Lung (tissue), 12 donors: Measurements from ENCODE around the gene RTN4RL2. TPM values are rescaled to one million over a fixed set of nuclear protein-coding genes. Genes with fewer than 3 reads are reported as not detected.

ENCODE experiments used
- ATAC-seq: fragments of 200-7000 bp; cut with Tn5 transposase; one replicate; pipeline ENCODE4 v1.9.1; 2020; ENCODE audit warnings: moderate number of reproducible peaks; ENCODE audit not compliant: insufficient read depth, low FRiP score
- DNase-seq, 3 donors: peaks; one replicate each; pipeline ENCODE4 v3.0.0-alpha.2; 2013 to 2017
- H3K27ac ChIP-seq, 2 donors: one replicate each; pipeline ENCODE4 v1.5.1; 2013; ENCODE audit warnings: mild to moderate bottlenecking in 2 of 2, moderate library complexity in 2 of 2, control low read depth in 1 of 2, inconsistent platforms in 1 of 2, low read depth in 1 of 2, low read length in 1 of 2
- H3K27me3 ChIP-seq, 3 donors: one replicate each; pipeline ENCODE4 v1.5.1; 2013; ENCODE audit warnings: low read length in 2 of 3; ENCODE audit not compliant: control insufficient read depth in 3 of 3, insufficient read depth in 3 of 3
- H3K36me3 ChIP-seq, 4 donors: one replicate each; pipeline ENCODE4 v1.5.1; 2013; ENCODE audit warnings: low read length in 4 of 4, mild to moderate bottlenecking in 1 of 4, moderate library complexity in 1 of 4; ENCODE audit not compliant: control insufficient read depth in 4 of 4, insufficient read depth in 4 of 4
- H3K4me1 ChIP-seq, 5 donors: one replicate each; pipeline ENCODE4 v1.5.1; 2013; ENCODE audit warnings: low read length in 5 of 5, mild to moderate bottlenecking in 2 of 5, moderate library complexity in 1 of 5; ENCODE audit not compliant: control insufficient read depth in 5 of 5, insufficient read depth in 5 of 5
- H3K4me3 ChIP-seq: one replicate; pipeline ENCODE4 v1.5.1; 2013; ENCODE audit warnings: mild to moderate bottlenecking, control low read depth, moderate library complexity
- H3K9ac ChIP-seq, 2 donors: one replicate each; pipeline ENCODE4 v1.5.1; 2013; ENCODE audit warnings: low read length in 2 of 2, control low read depth in 1 of 2; ENCODE audit not compliant: insufficient read depth in 1 of 2
- H3K9me3 ChIP-seq, 4 donors: one replicate each; pipeline ENCODE4 v1.5.1; 2013; ENCODE audit warnings: low read length in 3 of 4, mild to moderate bottlenecking in 1 of 4, moderate library complexity in 1 of 4; ENCODE audit not compliant: control insufficient read depth in 4 of 4, insufficient read depth in 3 of 4
- WGBS, 2 donors: extraction: QIAGEN DNeasy Blood & Tissue Kit; methylation state at CpG; one replicate each; pipeline ENCODE4 v1.1.7; 2013; 5-methylcytosine and 5-hydroxymethylcytosine counted together
- polyA plus RNA-seq, 2 donors: library from polyadenylated mRNA; stranded (reverse); fragments of 200-250 nt; gene quantifications; one replicate each; pipeline ENCODE4 v1.2.1, GENCODE V29; 2013
- total RNA-seq, 2 donors: library from RNA; depleted of rRNA in 1 of 2; stranded (reverse); fragments of >200 nt in 1 of 2; gene quantifications; one replicate each; pipeline ENCODE4 v1.2.1, GENCODE V29; 2014 to 2021
- TF ChIP-seq, protein P1 (sequence below): IDR thresholded peaks from 2 replicates; pipeline ENCODE4 v1.5.1; 2012; ENCODE audit warnings: mild to moderate bottlenecking; ENCODE audit errors: control extremely low read depth, extremely low read depth
- donor health status: control.
- donor health status: control.
- donor health status: Bipolar disorder and iron deficiency.
- donor health status: healthy.
- donor health status: DM: yes; HTN: yes; CAD: no.

The RTN4RL2 gene
- total and polyA plus RNA-seq, 4 donors: 0.31 to 4.8 (median 1.6) TPM

DNA sequence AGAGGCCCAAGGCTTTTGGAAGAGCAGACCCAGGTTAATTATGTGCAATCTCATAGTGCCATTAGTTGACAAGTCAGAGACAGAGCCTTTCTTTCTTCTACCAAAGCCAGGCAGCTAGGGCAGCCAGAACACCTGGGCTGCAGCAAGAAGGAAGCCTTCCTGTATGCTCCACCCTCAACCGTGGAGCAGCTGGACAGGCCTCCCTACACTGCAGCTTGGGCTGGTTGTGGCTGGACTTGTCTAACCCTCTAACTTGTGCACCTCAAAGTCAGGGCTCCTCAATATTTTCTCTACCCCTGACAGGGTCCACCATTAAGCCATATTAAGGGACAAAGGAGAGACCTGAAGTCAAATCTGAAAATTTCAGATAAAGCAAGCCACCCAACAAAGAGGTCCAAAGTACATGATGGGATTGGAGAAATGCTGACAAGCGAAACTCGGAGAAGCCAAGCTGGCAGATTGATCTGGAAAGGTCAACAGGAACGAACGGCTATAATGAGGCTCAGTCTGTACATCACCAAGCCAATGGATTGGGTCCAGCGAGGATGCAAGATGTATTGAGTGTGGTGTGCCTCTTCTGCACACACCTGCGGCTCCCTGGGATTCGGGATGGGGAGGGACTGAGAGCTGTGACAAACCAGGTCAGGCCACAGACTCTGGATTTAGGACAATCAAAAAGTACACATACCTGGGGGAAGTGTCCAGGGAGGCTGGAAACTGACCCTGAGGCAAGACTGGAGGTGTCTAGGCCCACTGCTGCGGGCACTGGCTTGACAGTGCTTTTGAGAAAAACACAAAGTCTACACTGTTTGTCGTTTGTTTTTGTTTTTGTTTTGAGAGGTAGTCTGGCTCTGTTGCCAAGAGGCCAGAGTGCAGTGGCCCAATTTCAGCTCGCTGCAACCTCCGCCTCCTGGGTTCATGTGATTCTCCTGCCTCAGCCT lies 21.7 kb upstream of the RTN4RL2 start:
- H3K9ac ChIP-seq: no peak overlapping the region
- DNase-seq (no peak), ATAC-seq (no peak)
- no peak overlapping the region for H3K4me3 ChIP-seq
- H3K27ac ChIP-seq: no peak overlapping the region
- H3K4me1 ChIP-seq: peaks cover 0 to 15% (median 12%) of the 10 kb centered on the region in 5 donors
- no peaks in the 10 kb centered on the region for H3K27me3 ChIP-seq
- WGBS, 2 donors: 90 to 94% methylated on average over 12 of the region's 12 CpGs
- H3K36me3 ChIP-seq: no peaks in the 10 kb centered on the region
- no peaks in the 10 kb centered on the region for H3K9me3 ChIP-seq
- TF ChIP-seq, protein P1, sequence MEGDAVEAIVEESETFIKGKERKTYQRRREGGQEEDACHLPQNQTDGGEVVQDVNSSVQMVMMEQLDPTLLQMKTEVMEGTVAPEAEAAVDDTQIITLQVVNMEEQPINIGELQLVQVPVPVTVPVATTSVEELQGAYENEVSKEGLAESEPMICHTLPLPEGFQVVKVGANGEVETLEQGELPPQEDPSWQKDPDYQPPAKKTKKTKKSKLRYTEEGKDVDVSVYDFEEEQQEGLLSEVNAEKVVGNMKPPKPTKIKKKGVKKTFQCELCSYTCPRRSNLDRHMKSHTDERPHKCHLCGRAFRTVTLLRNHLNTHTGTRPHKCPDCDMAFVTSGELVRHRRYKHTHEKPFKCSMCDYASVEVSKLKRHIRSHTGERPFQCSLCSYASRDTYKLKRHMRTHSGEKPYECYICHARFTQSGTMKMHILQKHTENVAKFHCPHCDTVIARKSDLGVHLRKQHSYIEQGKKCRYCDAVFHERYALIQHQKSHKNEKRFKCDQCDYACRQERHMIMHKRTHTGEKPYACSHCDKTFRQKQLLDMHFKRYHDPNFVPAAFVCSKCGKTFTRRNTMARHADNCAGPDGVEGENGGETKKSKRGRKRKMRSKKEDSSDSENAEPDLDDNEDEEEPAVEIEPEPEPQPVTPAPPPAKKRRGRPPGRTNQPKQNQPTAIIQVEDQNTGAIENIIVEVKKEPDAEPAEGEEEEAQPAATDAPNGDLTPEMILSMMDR: no peak

DNA sequence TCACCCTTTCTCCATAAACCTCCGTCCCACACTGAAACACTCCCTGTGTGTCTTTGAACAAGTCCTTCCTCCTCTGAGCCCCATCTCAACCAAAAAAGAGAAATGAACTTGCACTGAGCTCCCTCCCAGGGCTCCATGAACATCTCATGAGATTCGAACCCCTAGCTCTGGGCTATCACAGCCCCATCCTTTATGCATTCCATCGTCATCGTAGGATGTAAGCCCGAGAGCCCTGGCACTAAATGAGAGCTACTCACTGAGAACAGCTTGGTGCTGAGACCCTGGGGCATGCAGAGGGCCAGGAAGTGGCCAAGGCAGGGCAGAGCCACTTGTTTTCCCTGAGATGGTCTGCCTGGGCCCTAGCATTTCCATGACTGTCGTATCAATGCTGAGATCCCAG lies 20.5 kb upstream of the RTN4RL2 start:
- TF ChIP-seq, protein P1: no peak
- H3K27ac ChIP-seq: no peak overlapping the region
- 79 to 92% methylated on average over 6 of the region's 6 CpGs for WGBS, 2 donors
- H3K36me3 ChIP-seq: no peaks in the 10 kb centered on the region
- H3K27me3 ChIP-seq: no peaks in the 10 kb centered on the region
- no peak overlapping the region for H3K9ac ChIP-seq
- H3K9me3 ChIP-seq: no peaks in the 10 kb centered on the region
- ATAC-seq (no peak), DNase-seq (no peak)
- peaks cover 0 to 8% (median 6%) of the 10 kb centered on the region in 5 donors for H3K4me1 ChIP-seq
- no peak overlapping the region for H3K4me3 ChIP-seq

DNA sequence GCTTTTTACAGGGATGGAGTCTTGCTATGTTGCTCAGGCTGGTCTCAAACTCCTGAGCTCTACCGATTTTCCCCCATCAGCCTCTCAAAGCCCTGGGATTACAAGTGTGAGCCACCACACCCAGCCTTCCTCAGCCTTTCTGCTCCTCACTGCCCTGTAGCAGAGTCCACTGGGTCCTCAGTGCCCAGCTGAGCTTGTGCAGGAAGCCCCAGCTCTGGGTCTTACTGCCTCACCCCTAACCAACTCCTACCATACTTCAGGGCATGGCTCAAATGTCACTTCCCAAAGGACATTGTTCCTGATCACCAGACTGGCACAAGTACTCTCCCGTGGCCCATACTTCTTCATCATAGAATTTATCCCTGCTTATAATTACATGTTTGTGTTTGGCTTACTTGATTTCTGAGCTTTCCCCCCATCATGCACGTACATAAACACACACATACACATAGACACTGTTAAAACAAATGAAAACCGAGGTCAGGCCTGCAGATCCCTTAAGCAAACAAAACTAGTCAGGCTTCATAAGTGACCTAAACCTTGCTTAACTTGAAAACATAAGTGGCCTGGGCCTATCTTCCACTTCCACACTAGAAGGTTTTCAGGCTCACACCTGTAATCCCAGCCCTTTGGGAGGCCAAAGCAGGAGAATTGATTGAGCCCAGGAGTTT lies 19.4 kb upstream of the RTN4RL2 start:
- Histone ChIP-seq H3K4me1 (peaks cover 0 to 7% (median 0%) of the 10 kb centered on the region in 5 donors), H3K9me3 (peaks cover 0 to 3% (median 0%) of the 10 kb centered on the region in 4 donors), H3K9ac (no peak overlapping the region), H3K36me3 (no peaks in the 10 kb centered on the region), H3K27me3 (no peaks in the 10 kb centered on the region), H3K27ac (peak overlapping the region in 1 of 2 donors; percentile 57), H3K4me3 (no peak overlapping the region)
- TF ChIP-seq, protein P1: no peak
- peak; percentile 75 for ATAC-seq
- no peak for DNase-seq
- WGBS, 2 donors: 78 to 84% methylated on average over 4 of the region's 4 CpGs
